WERI-Rb-1 (cell line): Measurements from ENCODE around the gene NKX2-2.

Source experiments
- DNase-seq: peaks from one replicate; pipeline ENCODE4 v3.0.0-alpha.2; 2020
- H3K27ac ChIP-seq: fragments of 250-450 bp; sonication (Bioruptor Pico); 2 replicates; pipeline ENCODE4 v1.5.1; 2020; ENCODE audit warnings: mild to moderate bottlenecking, moderate library complexity
- H3K27me3 ChIP-seq: fragments of 250-450 bp; sonication (Bioruptor Pico); 2 replicates; pipeline ENCODE4 v1.5.1; 2021; ENCODE audit warnings: mild to moderate bottlenecking, low read depth, moderate library complexity; ENCODE audit not compliant: insufficient read depth, severe bottlenecking
- H3K36me3 ChIP-seq: fragments of 250-450 bp; sonication (Bioruptor Pico); 2 replicates; pipeline ENCODE4 v1.5.1; 2020; ENCODE audit warnings: mild to moderate bottlenecking, moderate library complexity
- H3K4me3 ChIP-seq: 2 replicates; pipeline ENCODE4 v1.5.1; 2011; ENCODE audit warnings: low read depth, mild to moderate bottlenecking, control low read depth, low read length
- H3K9me3 ChIP-seq: fragments of 250-450 bp; sonication (Bioruptor Pico); 2 replicates; pipeline ENCODE4 v1.5.1; 2021; ENCODE audit warnings: mild to moderate bottlenecking, moderate library complexity; ENCODE audit not compliant: severe bottlenecking
- TF ChIP-seq, protein P1 (sequence below): IDR thresholded peaks from 2 replicates; pipeline ENCODE4 v1.5.1; 2011; ENCODE audit warnings: low read depth, mild to moderate bottlenecking, control low read depth, inconsistent platforms, low read length

Gene NKX2-2

GRCh38 chr20:21555470-21556120 lies 41.7 kb upstream of the NKX2-2 start:
- Histone ChIP-seq H3K4me3 (no peak overlapping the region), H3K27ac (no peak overlapping the region), H3K27me3 (peaks cover 82% of the 10 kb centered on the region), H3K9me3 (no peaks in the 10 kb centered on the region), H3K36me3 (no peaks in the 10 kb centered on the region)
- no peak for DNase-seq
- TF ChIP-seq, protein P1, sequence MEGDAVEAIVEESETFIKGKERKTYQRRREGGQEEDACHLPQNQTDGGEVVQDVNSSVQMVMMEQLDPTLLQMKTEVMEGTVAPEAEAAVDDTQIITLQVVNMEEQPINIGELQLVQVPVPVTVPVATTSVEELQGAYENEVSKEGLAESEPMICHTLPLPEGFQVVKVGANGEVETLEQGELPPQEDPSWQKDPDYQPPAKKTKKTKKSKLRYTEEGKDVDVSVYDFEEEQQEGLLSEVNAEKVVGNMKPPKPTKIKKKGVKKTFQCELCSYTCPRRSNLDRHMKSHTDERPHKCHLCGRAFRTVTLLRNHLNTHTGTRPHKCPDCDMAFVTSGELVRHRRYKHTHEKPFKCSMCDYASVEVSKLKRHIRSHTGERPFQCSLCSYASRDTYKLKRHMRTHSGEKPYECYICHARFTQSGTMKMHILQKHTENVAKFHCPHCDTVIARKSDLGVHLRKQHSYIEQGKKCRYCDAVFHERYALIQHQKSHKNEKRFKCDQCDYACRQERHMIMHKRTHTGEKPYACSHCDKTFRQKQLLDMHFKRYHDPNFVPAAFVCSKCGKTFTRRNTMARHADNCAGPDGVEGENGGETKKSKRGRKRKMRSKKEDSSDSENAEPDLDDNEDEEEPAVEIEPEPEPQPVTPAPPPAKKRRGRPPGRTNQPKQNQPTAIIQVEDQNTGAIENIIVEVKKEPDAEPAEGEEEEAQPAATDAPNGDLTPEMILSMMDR: no peak

GRCh38 chr20:21554985-21555384 lies 41.1 kb upstream of the NKX2-2 start:
- Histone ChIP-seq H3K27ac (no peak overlapping the region), H3K27me3 (peaks cover 82% of the 10 kb centered on the region)
- TF ChIP-seq, protein P1: no peak

GRCh38 chr20:21554376-21554890 lies 40.6 kb upstream of the NKX2-2 start:
- H3K4me3 ChIP-seq: no peak overlapping the region
- H3K27me3 ChIP-seq: peaks cover 80% of the 10 kb centered on the region
- no peak overlapping the region for H3K27ac ChIP-seq
- TF ChIP-seq, protein P1: no peak
- H3K9me3 ChIP-seq: no peaks in the 10 kb centered on the region
- no peaks in the 10 kb centered on the region for H3K36me3 ChIP-seq
- no peak for DNase-seq

More at GRCh38 chr20:21554985-21555384, 41.1 kb upstream of the NKX2-2 start:
- DNase-seq: no peak
- Histone ChIP-seq H3K36me3 (no peaks in the 10 kb centered on the region), H3K4me3 (no peak overlapping the region), H3K9me3 (no peaks in the 10 kb centered on the region)

DNA sequence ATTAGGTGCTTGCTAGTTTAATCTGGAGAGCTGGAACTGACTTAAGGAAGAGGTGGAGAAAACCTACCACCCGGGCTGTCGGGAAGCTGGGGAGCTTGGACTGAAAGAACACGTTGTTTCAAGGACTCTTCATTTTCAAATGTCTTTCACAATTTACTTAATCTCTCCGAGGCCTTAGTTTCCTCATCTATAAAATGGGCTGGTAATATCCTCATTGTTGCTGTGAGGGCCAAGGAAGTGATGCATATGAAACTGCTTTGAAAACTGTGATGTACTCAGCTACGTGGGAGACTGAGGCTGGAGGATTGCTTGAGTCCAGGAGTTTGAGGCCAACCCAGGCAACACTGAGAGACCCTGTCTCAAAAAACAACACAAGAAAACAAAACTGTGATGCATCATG lies 36.7 kb upstream of the NKX2-2 start:
- DNase-seq: no peak
- no peaks in the 10 kb centered on the region for H3K36me3 ChIP-seq
- TF ChIP-seq, protein P1: no peak
- H3K4me3 ChIP-seq: no peak overlapping the region
- H3K27me3 ChIP-seq: peaks cover 70% of the 10 kb centered on the region
- H3K27ac ChIP-seq: no peak overlapping the region
- no peaks in the 10 kb centered on the region for H3K9me3 ChIP-seq

DNA sequence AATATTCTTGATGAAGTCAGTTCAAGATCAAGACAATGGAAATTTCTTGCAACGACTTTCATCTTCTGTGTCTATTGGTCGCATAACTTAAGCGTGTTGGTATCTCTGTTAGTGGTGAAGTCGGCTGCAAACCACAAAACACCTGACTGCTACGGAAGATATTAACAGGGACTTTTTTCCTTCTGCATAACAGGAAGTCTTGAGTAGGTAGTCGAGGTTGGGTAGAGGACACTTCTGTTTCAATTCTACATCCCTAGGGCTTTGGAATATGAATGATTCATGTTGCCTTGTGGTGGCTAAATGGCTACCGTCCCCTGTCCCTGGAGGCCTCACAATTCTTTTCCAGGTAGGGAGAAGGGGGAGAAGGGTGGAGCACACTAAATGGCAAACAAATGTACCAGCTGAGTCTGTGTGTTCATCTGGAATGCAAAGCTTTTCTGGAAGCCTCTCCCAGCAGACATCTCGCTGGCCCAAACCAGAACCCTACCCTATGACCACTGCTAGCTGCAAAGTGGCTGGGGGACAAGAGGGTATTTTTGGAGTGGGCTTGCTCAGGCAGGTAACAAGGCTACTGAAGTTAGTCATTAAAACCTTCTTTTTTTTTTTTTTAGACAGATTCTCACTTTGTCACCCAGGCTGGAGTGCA lies 34.6 kb upstream of the NKX2-2 start:
- no peak overlapping the region for H3K27ac ChIP-seq
- TF ChIP-seq, protein P1: no peak
- DNase-seq: no peak

More for the DNA sequence above, 34.6 kb upstream of the NKX2-2 start:
- Histone ChIP-seq H3K27me3 (peaks cover 71% of the 10 kb centered on the region), H3K36me3 (no peaks in the 10 kb centered on the region), H3K9me3 (no peaks in the 10 kb centered on the region), H3K4me3 (no peak overlapping the region)
